Esophagus (tissue), 2 donors: ENCODE data around the gene RIPK4. TPM values are rescaled to one million over a fixed set of nuclear protein-coding genes. Genes with fewer than 3 reads are reported as not detected.
"Not testable (repeated sequence)": the region's sequence is repeated elsewhere in the genome, so short reads cannot be mapped to it uniquely, and the experiment has no call there.

Experiments
- H3K27ac ChIP-seq, 2 donors: one replicate each; pipeline ENCODE4 v1.5.1; 2013; ENCODE audit warnings: low read depth in 2 of 2, mild to moderate bottlenecking in 2 of 2, inconsistent platforms in 1 of 2, low read length in 1 of 2, moderate library complexity in 1 of 2
- H3K27me3 ChIP-seq, 2 donors: one replicate each; pipeline ENCODE4 v1.6.1; 2013; ENCODE audit warnings: low read length in 2 of 2, control low read depth in 1 of 2, mild to moderate bottlenecking in 1 of 2; ENCODE audit not compliant: insufficient read depth in 2 of 2, control insufficient read depth in 1 of 2
- H3K36me3 ChIP-seq, 2 donors: one replicate each; pipeline ENCODE4 v1.6.1; 2013; ENCODE audit warnings: low read length in 1 of 2; ENCODE audit not compliant: control insufficient read depth in 2 of 2, insufficient read depth in 2 of 2
- H3K4me1 ChIP-seq, 2 donors: one replicate each; pipeline ENCODE4 v1.6.1; 2013; ENCODE audit warnings: low read length in 1 of 2; ENCODE audit not compliant: control insufficient read depth in 2 of 2, insufficient read depth in 2 of 2
- H3K4me3 ChIP-seq, 2 donors: one replicate each; pipeline ENCODE4 v1.5.1; 2013; ENCODE audit warnings: low read length in 2 of 2, mild to moderate bottlenecking in 2 of 2, low read depth in 1 of 2, moderate library complexity in 1 of 2
- H3K9me3 ChIP-seq, 2 donors: one replicate each; pipeline ENCODE4 v1.6.1; 2013; ENCODE audit warnings: mild to moderate bottlenecking in 2 of 2, low read depth in 1 of 2, low read length in 1 of 2, moderate library complexity in 1 of 2; ENCODE audit not compliant: control insufficient read depth in 2 of 2, insufficient read depth in 1 of 2
- WGBS, 2 donors: extraction: QIAGEN DNeasy Blood & Tissue Kit; methylation state at CpG; one replicate each; pipeline ENCODE4 v1.1.7; 2013; 5-methylcytosine and 5-hydroxymethylcytosine counted together
- polyA plus RNA-seq, 2 donors: library from polyadenylated mRNA; stranded (reverse); fragments of 200-250 nt; gene quantifications; one replicate each; pipeline ENCODE4 v1.2.3, GENCODE V29; 2013
- donor health status: healthy with polysubstance abuse.
- donor health status: Bipolar disorder and iron deficiency.

The RIPK4 gene
- polyA plus RNA-seq, 2 donors, result 51.7 to 72.4 TPM

DNA sequence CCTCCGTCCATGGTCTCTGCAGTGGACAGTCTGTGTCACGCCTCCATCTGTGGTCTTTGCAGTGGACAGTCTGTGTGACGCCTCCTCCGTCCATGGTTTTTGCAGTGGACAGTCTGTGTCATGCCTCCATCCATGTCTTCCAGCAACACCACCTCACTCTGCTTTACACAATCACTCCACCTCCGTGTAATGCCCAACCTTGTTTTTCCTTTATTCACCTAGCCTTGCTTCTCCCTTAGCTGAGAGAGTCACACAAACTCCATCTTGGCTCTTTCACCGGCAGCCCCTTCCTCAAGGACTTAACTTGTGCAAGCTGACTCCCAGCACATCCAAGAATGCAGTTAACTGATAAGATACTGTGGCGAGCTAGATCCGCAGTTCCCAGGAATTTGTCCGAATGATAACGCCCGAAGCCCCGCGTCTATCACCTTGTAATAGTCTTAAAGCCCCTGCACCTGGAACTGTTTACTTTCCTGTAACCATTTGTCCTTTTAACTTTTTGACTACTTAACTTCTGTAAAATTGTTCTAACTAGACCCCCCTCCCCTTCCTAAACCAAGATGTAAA, 52.5 kb downstream of the RIPK4 start:
- peaks cover 0 to 13% of the 10 kb centered on the region in 2 donors for H3K4me1 ChIP-seq
- H3K36me3 ChIP-seq, H3K4me3 ChIP-seq, H3K27ac ChIP-seq, H3K27me3 ChIP-seq, H3K9me3 ChIP-seq: not testable (repeated sequence)
- 58 to 65% methylated on average over 13 of the region's 13 CpGs for WGBS, 2 donors

DNA sequence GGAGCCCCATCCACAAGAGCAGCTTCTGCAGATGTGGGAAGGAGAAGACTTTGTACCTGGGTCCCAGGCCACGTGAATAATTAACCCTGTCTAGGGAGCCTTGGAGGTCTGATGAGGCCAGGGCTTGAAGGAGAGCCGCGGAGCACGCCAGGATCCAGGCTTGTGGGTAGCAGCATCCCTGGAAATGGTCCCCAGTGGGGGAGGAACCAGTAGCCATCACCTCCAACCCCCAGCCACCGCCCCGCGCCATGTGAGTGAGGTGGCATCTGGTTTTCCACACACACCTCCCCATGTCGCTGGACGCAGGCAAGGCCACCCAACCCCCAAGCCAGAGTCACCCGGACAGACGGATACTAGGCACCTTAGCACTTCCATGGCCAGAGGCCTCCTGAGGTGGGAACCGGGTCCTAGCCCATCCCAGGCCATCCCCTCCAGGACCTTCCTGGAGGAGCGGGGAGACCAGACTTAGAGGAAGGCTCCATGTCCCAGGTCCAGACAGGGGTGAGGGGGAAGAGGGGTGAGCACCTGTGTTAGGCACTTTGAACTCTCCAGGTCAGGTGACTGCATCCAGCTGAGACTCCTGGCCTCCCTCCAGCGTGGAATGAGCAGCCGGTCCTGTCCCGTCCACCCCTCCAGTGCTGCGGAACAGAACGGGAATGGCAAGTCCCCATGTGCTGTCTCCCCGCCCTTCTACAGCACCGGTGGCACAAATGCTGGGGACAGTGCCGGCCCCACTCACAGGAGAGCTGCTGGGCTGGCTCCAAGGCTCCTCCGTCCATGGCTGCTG, 53.2 kb downstream of the RIPK4 start:
- WGBS, 2 donors, result 76 to 79% methylated on average over 20 to 22 of the region's 22 CpGs
- no peak overlapping the region for H3K27ac ChIP-seq
- H3K9me3 ChIP-seq, result no peaks in the 10 kb centered on the region
- H3K4me1 ChIP-seq, result peaks cover 0 to 13% of the 10 kb centered on the region in 2 donors
- H3K27me3 ChIP-seq, result no peaks in the 10 kb centered on the region
- no peaks in the 10 kb centered on the region for H3K36me3 ChIP-seq
- H3K4me3 ChIP-seq, result no peak overlapping the region

DNA sequence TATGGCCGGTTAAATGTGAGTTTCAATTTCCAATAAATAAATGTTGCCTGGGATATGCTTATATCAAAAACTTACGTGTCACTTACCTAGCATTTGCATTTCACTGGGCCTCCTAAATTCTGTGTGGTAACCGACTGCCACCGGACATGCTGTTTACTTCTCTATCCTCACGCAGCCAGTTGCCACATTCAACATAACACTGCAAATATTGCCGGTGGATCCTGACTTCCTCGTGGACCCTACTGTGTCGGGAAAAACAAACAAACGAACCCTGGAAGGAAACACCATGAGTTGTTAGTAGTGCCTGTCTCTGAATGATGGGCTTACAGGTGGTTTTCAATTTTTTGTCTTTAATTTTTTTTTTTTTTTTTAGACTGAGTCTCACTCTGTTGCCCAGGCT, 54.1 kb downstream of the RIPK4 start:
- Histone ChIP-seq H3K27ac (no peak overlapping the region), H3K36me3 (no peaks in the 10 kb centered on the region), H3K4me3 (no peak overlapping the region), H3K27me3 (no peaks in the 10 kb centered on the region), H3K9me3 (no peaks in the 10 kb centered on the region), H3K4me1 (peaks cover 0 to 15% of the 10 kb centered on the region in 2 donors)
- WGBS, 2 donors, result 43 to 51% methylated on average over 9 of the region's 9 CpGs

DNA sequence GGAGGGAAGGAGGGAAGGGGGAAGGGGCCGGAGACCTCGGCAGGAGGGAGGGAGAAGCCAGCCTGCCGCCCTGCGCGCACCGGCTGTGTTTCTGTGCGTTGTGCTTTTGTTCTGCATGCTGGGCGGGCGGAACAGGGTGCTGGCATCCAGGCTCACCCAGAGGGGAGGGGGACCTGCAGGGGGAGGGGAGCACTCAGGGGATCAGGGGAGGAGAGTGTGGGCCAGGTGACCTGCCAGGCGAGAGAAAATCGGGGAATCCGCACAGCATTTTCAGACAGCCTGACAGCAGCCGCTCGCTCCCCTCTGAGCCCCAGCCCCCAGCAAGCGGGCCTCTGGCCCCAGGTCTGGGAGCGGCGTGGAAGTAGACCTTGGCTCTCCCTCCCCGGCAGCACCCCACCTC, 54.7 kb downstream of the RIPK4 start:
- Histone ChIP-seq H3K9me3 (no peaks in the 10 kb centered on the region), H3K4me3 (no peak overlapping the region), H3K27me3 (no peaks in the 10 kb centered on the region), H3K36me3 (no peaks in the 10 kb centered on the region), H3K4me1 (peaks cover 0 to 17% of the 10 kb centered on the region in 2 donors), H3K27ac (no peak overlapping the region)
- 23 to 37% methylated on average over 18 of the region's 18 CpGs for WGBS, 2 donors

DNA sequence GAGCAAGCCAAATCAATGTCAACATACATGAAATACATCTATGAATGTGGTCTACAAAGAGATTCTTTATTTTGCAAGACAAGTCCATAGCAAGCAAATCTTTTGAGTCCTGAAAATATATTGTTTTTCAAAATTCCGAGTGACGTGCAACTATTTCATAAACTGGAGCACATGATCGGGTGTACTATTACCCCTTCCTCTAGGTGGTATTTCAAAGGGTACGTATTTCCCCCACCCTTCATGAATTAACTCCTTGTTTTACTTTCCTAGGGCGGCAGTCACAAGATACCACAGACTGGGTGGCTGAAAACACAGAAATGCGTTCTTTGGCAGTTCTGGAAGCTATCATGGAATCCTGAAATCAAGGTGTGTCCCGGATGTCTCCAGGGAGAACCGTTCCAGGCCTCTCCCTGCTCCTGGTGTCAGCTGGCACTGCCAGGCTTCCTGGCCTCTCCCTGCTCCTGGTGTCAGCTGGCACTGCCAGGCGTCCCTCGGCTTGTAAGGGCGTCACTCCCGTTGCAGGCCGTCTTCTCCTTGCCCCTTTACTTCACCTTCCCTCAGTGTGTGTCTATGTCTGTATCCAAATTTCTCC, 55.3 kb downstream of the RIPK4 start:
- H3K27ac ChIP-seq, result peak overlapping the region in 1 of 2 donors; percentile 40

DNA sequence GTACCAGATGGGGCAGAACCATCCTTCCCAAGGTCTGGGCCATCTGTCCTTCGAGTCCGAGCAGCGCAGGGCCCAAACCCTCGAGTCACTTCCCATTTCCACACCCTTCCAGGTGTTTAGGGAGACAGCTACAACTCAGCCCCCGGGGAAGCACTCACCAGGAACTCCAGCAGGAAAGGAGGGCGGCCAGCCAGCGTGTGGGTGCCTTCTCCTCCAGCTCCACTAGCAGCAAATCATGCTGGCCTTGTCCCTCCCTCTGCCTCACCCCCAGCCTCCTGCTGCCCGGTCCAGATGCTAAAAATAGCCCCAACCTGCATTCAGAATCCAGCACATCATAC, 56.1 kb downstream of the RIPK4 start:
- no peaks in the 10 kb centered on the region for H3K36me3 ChIP-seq
- WGBS, 2 donors, result 78 to 85% methylated on average over 7 to 8 of the region's 8 CpGs
- H3K27ac ChIP-seq, result peak overlapping the region in 1 of 2 donors; percentile 65
- H3K27me3 ChIP-seq, result no peaks in the 10 kb centered on the region
- no peak overlapping the region for H3K4me3 ChIP-seq
- peaks cover 0 to 17% of the 10 kb centered on the region in 2 donors for H3K4me1 ChIP-seq
- H3K9me3 ChIP-seq, result peaks cover 0 to 3% of the 10 kb centered on the region in 2 donors

More for the DNA sequence above, 55.3 kb downstream of the RIPK4 start:
- Histone ChIP-seq H3K4me1 (peaks cover 0 to 17% of the 10 kb centered on the region in 2 donors), H3K4me3 (no peak overlapping the region), H3K36me3 (no peaks in the 10 kb centered on the region), H3K9me3 (no peaks in the 10 kb centered on the region), H3K27me3 (no peaks in the 10 kb centered on the region)
- WGBS, 2 donors, result 49 to 56% methylated on average over 13 of the region's 13 CpGs

DNA sequence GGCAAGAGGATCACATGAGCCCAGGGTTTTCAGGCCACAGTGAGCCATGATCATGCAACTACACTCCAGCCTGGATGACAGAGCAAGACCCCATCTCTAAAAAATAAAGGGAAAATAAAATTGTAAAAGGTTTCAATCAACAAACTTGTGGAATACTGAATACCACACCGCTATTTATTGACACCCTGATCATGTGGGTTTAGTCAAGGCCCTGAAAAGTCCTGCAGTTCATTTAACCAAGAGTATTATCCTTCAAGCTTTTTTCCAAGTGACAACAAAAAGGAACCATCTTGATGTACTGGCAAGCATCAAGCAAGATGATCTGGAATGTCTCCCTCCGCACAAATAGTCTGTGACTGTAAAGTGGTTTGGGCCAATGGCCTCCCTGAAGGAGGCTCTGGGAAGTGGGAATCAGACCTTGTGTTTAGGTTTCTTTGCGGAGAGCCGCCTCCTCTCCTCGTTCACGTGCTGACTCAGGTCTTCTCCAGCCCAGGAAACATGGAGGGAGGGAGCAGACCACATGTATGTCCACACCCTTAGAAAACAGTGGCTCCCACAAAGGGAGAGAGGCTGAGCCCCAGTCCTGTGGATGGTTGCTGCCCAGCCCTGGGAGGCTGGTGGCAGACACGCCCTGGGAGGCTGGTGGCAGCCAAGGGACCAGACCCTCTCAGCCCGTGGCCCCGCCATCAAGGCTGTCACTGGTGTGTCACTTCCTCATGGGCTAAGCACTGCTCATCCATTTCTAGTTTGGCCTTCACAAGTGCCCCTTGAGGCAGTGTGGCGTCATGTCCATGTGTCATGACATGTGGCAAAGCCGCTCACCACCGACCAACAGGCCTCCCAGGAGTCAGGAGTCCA, 56.7 kb downstream of the RIPK4 start:
- peaks cover 0 to 3% of the 10 kb centered on the region in 2 donors for H3K9me3 ChIP-seq
- H3K27me3 ChIP-seq, result no peaks in the 10 kb centered on the region
- H3K36me3 ChIP-seq, result no peaks in the 10 kb centered on the region
- peaks cover 0 to 17% of the 10 kb centered on the region in 2 donors for H3K4me1 ChIP-seq
- no peak overlapping the region for H3K4me3 ChIP-seq
- peak overlapping the region in 1 of 2 donors; percentile 8 for H3K27ac ChIP-seq
- 81 to 90% methylated on average over 12 of the region's 12 CpGs for WGBS, 2 donors

DNA sequence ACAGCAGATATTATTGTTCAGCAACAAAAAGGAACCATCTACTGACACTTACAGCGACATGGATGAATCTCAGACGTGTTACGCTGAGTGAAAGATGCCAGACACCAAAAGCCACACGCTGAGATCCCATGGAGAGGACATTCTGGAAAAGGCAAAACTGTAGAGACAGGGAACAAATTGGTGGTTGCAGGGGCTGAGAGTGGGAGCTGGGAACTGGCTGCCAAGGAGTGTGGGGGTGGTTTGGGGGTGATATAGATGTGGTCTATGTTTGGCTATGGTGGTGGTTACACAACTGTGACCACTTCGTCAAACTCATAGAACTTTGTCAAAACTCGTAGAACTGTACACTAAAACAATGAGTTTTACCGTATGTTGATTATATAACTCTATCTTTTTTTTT, 57.7 kb downstream of the RIPK4 start:
- Histone ChIP-seq H3K27me3 (no peaks in the 10 kb centered on the region), H3K4me1 (peaks cover 0 to 24% of the 10 kb centered on the region in 2 donors), H3K4me3 (no peak overlapping the region), H3K36me3 (no peaks in the 10 kb centered on the region), H3K27ac (no peak overlapping the region), H3K9me3 (peaks cover 0 to 3% of the 10 kb centered on the region in 2 donors)
- WGBS, 2 donors, result 68 to 76% methylated on average over 7 of the region's 7 CpGs

DNA sequence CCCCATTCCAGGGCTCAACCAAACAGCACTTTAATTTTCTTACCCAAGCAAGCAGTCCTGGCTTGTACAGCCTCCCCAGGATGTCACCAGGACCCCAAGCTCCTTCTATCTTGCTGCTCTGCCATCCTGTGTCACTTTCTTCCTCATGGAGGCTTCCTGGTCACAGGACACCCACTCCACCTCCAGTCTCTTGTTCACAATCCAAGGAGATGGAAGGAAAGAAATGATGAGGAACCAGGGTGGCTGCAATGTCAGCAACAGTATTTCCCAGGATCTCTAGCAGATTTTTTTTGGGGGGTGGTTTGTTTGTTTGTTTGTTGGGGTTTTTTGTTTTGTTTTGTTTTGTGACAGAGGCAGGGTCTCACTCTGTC, 58.9 kb downstream of the RIPK4 start:
- Histone ChIP-seq H3K9me3 (peaks cover 0 to 3% of the 10 kb centered on the region in 2 donors), H3K4me1 (peaks cover 0 to 18% of the 10 kb centered on the region in 2 donors), H3K36me3 (no peaks in the 10 kb centered on the region), H3K27ac (peak overlapping the region; percentile 83 to 94), H3K4me3 (no peak overlapping the region), H3K27me3 (no peaks in the 10 kb centered on the region)
